ENCODE data around the gene TXNRD2. TPM values are rescaled to one million over a fixed set of nuclear protein-coding genes. Genes with fewer than 3 reads are reported as not detected.

Gene TXNRD2
- total RNA-seq, 4 donors from 2014 or later: 12.1 to 28.9 (median 21.6) TPM

GRCh38 chr22:19876314-19876940 is 65.2 kb downstream of the TXNRD2 start:
- intact Hi-C loops (cut with DNase I; ENCODE audit: low total_unique reads): no loop called here
- Histone ChIP-seq H3K4me1 (peaks cover 11 to 45% (median 31%) of the 10 kb centered on the region in 4 donors), H3K27ac (no peak overlapping the region), H3K36me3 (no peaks in the 10 kb centered on the region), H3K4me3 (no peak overlapping the region), H3K27me3 (no peaks in the 10 kb centered on the region), H3K9me3 (no peaks in the 10 kb centered on the region)
- TF ChIP-seq, protein P1, sequence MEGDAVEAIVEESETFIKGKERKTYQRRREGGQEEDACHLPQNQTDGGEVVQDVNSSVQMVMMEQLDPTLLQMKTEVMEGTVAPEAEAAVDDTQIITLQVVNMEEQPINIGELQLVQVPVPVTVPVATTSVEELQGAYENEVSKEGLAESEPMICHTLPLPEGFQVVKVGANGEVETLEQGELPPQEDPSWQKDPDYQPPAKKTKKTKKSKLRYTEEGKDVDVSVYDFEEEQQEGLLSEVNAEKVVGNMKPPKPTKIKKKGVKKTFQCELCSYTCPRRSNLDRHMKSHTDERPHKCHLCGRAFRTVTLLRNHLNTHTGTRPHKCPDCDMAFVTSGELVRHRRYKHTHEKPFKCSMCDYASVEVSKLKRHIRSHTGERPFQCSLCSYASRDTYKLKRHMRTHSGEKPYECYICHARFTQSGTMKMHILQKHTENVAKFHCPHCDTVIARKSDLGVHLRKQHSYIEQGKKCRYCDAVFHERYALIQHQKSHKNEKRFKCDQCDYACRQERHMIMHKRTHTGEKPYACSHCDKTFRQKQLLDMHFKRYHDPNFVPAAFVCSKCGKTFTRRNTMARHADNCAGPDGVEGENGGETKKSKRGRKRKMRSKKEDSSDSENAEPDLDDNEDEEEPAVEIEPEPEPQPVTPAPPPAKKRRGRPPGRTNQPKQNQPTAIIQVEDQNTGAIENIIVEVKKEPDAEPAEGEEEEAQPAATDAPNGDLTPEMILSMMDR (IDR thresholded peaks at IDR 0.05): no peak
- TF ChIP-seq POLR2AphosphoS5 (IDR thresholded peaks at IDR 0.05) (no peak), EP300 (IDR thresholded peaks at IDR 0.05; ENCODE audit: low read depth) (no peak), POLR2A (IDR thresholded peaks at IDR 0.05) (no peak)
- no peak for DNase-seq
- in situ Hi-C loops (cut with MboI; ENCODE audit: low pct_ligation_motif_present in 1 of 4, low pct_unique_long_range_greater_than_20kb in 1 of 4, low sequenced_read_pairs in 3 of 4): no loop called here
- 64% methylated on average over 12 of the region's 21 CpGs; no CpG with 5 or more reads in 1 of the 2 donors for WGBS, 2 donors (ENCODE audit: low coverage in 1 of 2)

DNA sequence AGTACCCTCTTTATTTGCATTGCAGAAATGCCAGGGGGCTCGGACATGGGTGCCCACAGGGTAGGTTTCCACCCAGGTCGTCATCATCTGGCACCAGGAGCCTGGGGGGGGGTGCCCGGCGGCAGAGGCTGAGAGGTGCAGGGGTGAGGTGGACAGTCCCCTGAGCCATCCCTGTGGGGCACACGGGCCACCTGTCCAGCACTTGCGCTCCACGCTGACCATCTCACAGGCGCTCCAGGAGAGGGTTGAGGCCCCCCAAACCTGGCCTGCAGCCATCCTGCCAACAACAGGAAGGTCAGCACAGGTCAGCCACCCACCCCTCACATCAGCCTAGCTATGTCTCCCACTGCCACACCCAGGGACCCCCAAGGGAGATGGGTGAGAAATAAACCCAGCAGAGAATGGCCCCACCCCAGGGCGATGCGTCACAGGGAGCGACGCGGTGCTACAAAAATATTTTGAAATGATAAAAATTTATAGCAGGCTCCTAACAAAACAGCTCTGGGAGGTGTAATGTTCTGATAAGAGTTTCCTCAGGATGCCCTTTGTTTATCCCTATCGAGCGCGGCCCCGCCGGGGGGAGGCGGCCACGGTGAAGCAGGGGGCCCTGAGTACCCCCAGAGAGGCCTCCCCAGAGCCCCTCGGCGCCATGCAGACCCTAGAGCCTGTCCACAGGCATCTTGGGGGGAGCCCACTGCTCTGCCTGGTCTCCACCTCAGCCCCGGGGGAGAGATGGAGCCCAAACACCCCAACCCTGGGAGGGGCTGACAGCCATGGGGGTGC is 65.9 kb downstream of the TXNRD2 start:
- Histone ChIP-seq H3K27me3 (no peaks in the 10 kb centered on the region), H3K9me3 (no peaks in the 10 kb centered on the region), H3K4me1 (peaks cover 11 to 41% (median 27%) of the 10 kb centered on the region in 4 donors), H3K36me3 (no peaks in the 10 kb centered on the region), H3K4me3 (no peak overlapping the region), H3K27ac (no peak overlapping the region)
- DNase-seq: no peak
- TF ChIP-seq EP300 (IDR thresholded peaks at IDR 0.05; ENCODE audit: low read depth): no peak
- TF ChIP-seq, protein P1 (IDR thresholded peaks at IDR 0.05): no peak
- TF ChIP-seq POLR2AphosphoS5 (IDR thresholded peaks at IDR 0.05): no peak
- TF ChIP-seq POLR2A (IDR thresholded peaks at IDR 0.05): no peak
- 56% methylated on average over 20 of the region's 23 CpGs; no CpG with 5 or more reads in 1 of the 2 donors for WGBS, 2 donors (ENCODE audit: low coverage in 1 of 2)
- in situ Hi-C loops (cut with MboI; ENCODE audit: low pct_ligation_motif_present in 1 of 4, low pct_unique_long_range_greater_than_20kb in 1 of 4, low sequenced_read_pairs in 3 of 4): no loop called here
- intact Hi-C loops (cut with DNase I; ENCODE audit: low total_unique reads): no loop called here

- H3K9me3 ChIP-seq: no peaks in the 10 kb centered on the region
- peaks cover 11 to 37% (median 26%) of the 10 kb centered on the region in 4 donors for H3K4me1 ChIP-seq
- H3K36me3 ChIP-seq: no peaks in the 10 kb centered on the region
- in situ Hi-C loops (cut with MboI; ENCODE audit: low pct_ligation_motif_present in 1 of 4, low pct_unique_long_range_greater_than_20kb in 1 of 4, low sequenced_read_pairs in 3 of 4): no loop called here
- H3K4me3 ChIP-seq: no peak overlapping the region
- no peak for TF ChIP-seq EP300 (IDR thresholded peaks at IDR 0.05; ENCODE audit: low read depth)
- TF ChIP-seq, protein P1 (IDR thresholded peaks at IDR 0.05): no peak
- no peak for TF ChIP-seq POLR2A (IDR thresholded peaks at IDR 0.05)
- no peak for TF ChIP-seq POLR2AphosphoS5 (IDR thresholded peaks at IDR 0.05)
- 50% methylated on average over 4 of the region's 12 CpGs; no CpG with 5 or more reads in 1 of the 2 donors for WGBS, 2 donors (ENCODE audit: low coverage in 1 of 2)
- no peak for DNase-seq
- no peaks in the 10 kb centered on the region for H3K27me3 ChIP-seq
- intact Hi-C loops (cut with DNase I; ENCODE audit: low total_unique reads): no loop called here
- H3K27ac ChIP-seq: peak overlapping the region in 1 of 4 donors; percentile 44
Observed at GRCh38 chr22:19875061-19875530, 66.5 kb downstream of the TXNRD2 start.

DNA sequence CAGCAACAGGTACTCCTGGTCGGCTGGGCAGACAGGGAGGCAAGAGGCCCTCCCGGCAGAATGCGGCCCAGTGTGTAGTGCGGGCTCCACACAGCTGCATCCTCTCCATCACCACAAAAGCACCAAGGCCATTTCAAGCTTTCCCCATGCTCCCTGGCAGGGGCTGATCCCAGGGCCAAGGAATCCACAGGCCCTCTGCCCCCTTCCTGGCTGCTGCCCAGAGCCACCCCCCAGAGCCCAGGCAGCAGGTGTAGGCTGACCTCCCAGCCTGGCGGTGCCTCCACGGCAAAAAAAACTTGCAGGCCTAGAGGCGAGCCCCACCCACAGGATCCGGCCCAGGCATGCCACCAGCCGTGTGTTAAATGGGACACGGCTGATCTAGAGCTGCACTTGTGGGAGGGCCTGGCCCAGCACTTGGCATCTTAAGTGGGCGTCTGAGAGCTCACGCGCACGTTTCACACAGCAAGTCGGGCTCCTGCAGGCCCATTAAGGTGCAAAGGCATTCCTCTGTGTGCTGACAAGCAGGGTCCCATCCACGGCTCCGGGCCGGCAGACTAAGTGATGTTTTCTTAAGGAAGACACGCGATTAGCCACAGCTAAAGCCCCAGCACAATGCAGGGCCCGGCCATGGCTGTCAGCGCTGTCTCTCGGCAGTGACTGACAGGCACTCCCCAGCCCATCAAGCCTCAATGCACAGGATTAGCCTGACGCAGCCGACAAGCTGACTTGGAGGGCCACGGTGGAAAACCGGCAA is 67.1 kb downstream of the TXNRD2 start:
- Histone ChIP-seq H3K4me1 (peaks cover 11 to 37% (median 26%) of the 10 kb centered on the region in 4 donors), H3K27me3 (no peaks in the 10 kb centered on the region), H3K36me3 (no peaks in the 10 kb centered on the region), H3K27ac (peak overlapping the region in 1 of 4 donors; percentile 44), H3K9me3 (no peaks in the 10 kb centered on the region), H3K4me3 (no peak overlapping the region)
- in situ Hi-C loops (cut with MboI; ENCODE audit: low pct_ligation_motif_present in 1 of 4, low pct_unique_long_range_greater_than_20kb in 1 of 4, low sequenced_read_pairs in 3 of 4): no loop called here
- TF ChIP-seq POLR2A (IDR thresholded peaks at IDR 0.05): no peak
- TF ChIP-seq POLR2AphosphoS5 (IDR thresholded peaks at IDR 0.05): no peak
- TF ChIP-seq EP300 (IDR thresholded peaks at IDR 0.05; ENCODE audit: low read depth): no peak
- TF ChIP-seq, protein P1 (IDR thresholded peaks at IDR 0.05): no peak
- intact Hi-C loops (cut with DNase I; ENCODE audit: low total_unique reads): no loop called here
- no peak for DNase-seq
- WGBS, 2 donors (ENCODE audit: low coverage in 1 of 2): 50% methylated on average over 25 of the region's 27 CpGs; no CpG with 5 or more reads in 1 of the 2 donors
